Osteocyte (in vitro differentiated cells): ENCODE results near the gene CBX3. TPM values are rescaled to one million over a fixed set of nuclear protein-coding genes. Genes with fewer than 3 reads are reported as not detected.
"Not testable (repeated sequence)": the region's sequence is repeated elsewhere in the genome, so short reads cannot be mapped to it uniquely, and the experiment has no call there.

Source experiments
- DNase-seq: peaks from one replicate; pipeline ENCODE4 v3.0.0; 2021; ENCODE audit warnings: mixed read lengths; ENCODE audit not compliant: unreplicated experiment; ENCODE audit errors: extremely low spot score
- H3K27ac Mint-ChIP-seq: one replicate; pipeline ENCODE4 v1.8.0; 2021; ENCODE audit warnings: mild to moderate bottlenecking, mixed read lengths; ENCODE audit not compliant: unreplicated experiment
- H3K27me3 Mint-ChIP-seq: one replicate; pipeline ENCODE4 v1.8.0; 2021; ENCODE audit warnings: mixed read lengths; ENCODE audit not compliant: unreplicated experiment
- H3K36me3 Mint-ChIP-seq: one replicate; pipeline ENCODE4 v1.8.0; 2021; ENCODE audit warnings: mixed read lengths; ENCODE audit not compliant: unreplicated experiment
- H3K4me1 Mint-ChIP-seq: one replicate; pipeline ENCODE4 v1.8.0; 2021; ENCODE audit warnings: mixed read lengths; ENCODE audit not compliant: unreplicated experiment
- H3K4me3 Mint-ChIP-seq: one replicate; pipeline ENCODE4 v1.8.0; 2021; ENCODE audit warnings: mild to moderate bottlenecking, moderate library complexity, mixed read lengths; ENCODE audit not compliant: unreplicated experiment
- H3K9me3 Mint-ChIP-seq: one replicate; pipeline ENCODE4 v1.8.0; 2021; ENCODE audit warnings: mixed read lengths; ENCODE audit not compliant: unreplicated experiment
- total RNA-seq: library from RNA; stranded (reverse); gene quantifications from 2 replicates; pipeline ENCODE4 v1.2.1, GENCODE V29; 2021
- TF ChIP-seq, protein P1 (sequence below): fragments of 200-600 bp; sonication (generic); IDR thresholded peaks from 2 replicates; pipeline ENCODE4 v1.5.0; 2021; ENCODE audit warnings: antibody characterized with exemption, mild to moderate bottlenecking, moderate library complexity

Gene CBX3
- total RNA-seq, 1 donor from 2014 or later: 133 TPM

DNA sequence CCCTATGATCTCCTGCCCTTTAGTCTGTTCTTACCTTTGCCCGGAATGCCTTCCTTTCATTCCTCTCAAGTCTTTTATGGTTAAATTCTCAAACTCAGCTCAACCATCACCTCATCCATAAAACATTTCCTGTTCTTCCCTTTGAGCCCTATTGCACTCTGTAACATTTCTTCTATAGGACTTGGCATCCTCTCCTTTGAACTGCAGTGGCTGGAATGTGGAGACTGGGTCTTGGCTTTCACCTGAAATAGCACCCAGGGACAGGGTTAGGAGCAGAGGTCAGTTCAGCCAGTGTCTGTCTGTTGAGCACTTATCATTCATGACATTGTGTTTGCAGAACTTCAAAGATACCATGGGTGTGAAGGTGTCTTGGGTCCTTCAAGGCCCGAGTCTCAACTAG, 42.3 kb upstream of the CBX3 start:
- no peak overlapping the region for H3K4me3 Mint-ChIP-seq
- TF ChIP-seq, protein P1, sequence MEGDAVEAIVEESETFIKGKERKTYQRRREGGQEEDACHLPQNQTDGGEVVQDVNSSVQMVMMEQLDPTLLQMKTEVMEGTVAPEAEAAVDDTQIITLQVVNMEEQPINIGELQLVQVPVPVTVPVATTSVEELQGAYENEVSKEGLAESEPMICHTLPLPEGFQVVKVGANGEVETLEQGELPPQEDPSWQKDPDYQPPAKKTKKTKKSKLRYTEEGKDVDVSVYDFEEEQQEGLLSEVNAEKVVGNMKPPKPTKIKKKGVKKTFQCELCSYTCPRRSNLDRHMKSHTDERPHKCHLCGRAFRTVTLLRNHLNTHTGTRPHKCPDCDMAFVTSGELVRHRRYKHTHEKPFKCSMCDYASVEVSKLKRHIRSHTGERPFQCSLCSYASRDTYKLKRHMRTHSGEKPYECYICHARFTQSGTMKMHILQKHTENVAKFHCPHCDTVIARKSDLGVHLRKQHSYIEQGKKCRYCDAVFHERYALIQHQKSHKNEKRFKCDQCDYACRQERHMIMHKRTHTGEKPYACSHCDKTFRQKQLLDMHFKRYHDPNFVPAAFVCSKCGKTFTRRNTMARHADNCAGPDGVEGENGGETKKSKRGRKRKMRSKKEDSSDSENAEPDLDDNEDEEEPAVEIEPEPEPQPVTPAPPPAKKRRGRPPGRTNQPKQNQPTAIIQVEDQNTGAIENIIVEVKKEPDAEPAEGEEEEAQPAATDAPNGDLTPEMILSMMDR: no peak
- DNase-seq: no peak
- H3K4me1 Mint-ChIP-seq: peaks cover 16% of the 10 kb centered on the region
- H3K27ac Mint-ChIP-seq: no peak overlapping the region
- H3K9me3 Mint-ChIP-seq: no peaks in the 10 kb centered on the region
- H3K36me3 Mint-ChIP-seq: no peaks in the 10 kb centered on the region
- H3K27me3 Mint-ChIP-seq: peaks cover 5% of the 10 kb centered on the region

DNA sequence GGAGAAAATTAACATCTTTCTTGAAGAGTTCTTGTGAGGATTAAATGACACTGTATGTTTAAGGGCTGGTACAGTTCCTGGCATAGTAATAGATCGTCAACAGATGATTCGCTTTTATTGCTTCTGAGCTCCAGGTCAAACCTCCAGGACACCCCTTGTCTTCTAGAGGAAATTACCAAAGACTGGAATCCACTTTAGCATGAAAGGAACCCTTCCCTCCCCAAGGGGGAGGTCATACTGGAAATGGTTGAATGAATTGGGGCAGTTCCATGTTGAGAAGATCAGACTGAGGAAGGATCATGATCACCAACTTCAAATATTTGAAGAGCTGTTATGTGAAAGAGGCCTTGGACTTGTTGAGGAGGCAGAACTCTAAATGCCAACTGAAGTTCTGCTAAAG, 40.6 kb upstream of the CBX3 start:
- Mint-ChIP-seq H3K4me1 (peaks cover 11% of the 10 kb centered on the region), H3K9me3 (no peaks in the 10 kb centered on the region), H3K36me3 (no peaks in the 10 kb centered on the region), H3K4me3 (no peak overlapping the region), H3K27me3 (peaks cover 5% of the 10 kb centered on the region), H3K27ac (no peak overlapping the region)
- no peak for DNase-seq
- TF ChIP-seq, protein P1: no peak

DNA sequence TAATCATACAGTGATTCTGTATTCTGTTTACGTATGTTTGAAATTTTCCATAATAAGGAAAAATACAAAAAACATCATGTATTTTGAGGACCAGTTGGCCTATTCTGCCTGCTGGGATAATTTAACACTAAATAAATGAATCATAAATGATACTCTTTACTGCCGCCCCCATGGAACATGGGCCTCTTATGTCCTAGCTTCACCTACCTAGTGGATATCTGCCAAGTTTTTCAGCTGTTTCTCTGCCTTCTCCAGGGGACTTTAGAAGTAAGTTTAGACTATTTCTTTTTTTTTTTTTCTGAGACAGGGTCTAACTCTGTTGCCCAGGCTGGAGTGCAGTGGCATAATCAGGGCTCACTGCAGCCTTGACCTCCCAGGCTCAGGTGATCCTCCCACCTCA, 39.1 kb upstream of the CBX3 start:
- no peaks in the 10 kb centered on the region for H3K4me1 Mint-ChIP-seq
- peaks cover 5% of the 10 kb centered on the region for H3K27me3 Mint-ChIP-seq
- TF ChIP-seq, protein P1: no peak
- H3K9me3 Mint-ChIP-seq: no peaks in the 10 kb centered on the region
- no peak overlapping the region for H3K4me3 Mint-ChIP-seq
- no peak overlapping the region for H3K27ac Mint-ChIP-seq
- DNase-seq: no peak
- H3K36me3 Mint-ChIP-seq: no peaks in the 10 kb centered on the region

DNA sequence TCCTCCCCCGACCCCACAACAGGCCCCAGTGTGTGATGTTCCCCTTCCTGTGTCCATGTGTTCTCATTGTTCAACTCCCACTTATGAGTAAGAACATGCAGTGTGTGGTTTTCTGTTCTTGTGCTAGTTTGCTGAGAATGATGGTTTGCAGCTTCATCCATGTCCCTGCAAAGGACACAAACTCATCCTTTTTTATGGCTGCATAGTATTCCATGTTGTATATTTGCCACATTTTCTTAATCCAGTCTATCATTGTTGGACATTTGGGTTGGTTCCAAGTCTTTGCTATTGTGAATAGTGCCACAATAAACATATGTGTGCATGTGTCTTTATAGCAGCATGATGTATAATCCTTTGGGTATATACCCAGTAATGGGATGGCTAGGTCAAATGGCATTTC, 37.7 kb upstream of the CBX3 start:
- not testable (repeated sequence) for H3K4me3 Mint-ChIP-seq, H3K36me3 Mint-ChIP-seq, H3K27me3 Mint-ChIP-seq, H3K4me1 Mint-ChIP-seq, DNase-seq, H3K27ac Mint-ChIP-seq, H3K9me3 Mint-ChIP-seq

DNA sequence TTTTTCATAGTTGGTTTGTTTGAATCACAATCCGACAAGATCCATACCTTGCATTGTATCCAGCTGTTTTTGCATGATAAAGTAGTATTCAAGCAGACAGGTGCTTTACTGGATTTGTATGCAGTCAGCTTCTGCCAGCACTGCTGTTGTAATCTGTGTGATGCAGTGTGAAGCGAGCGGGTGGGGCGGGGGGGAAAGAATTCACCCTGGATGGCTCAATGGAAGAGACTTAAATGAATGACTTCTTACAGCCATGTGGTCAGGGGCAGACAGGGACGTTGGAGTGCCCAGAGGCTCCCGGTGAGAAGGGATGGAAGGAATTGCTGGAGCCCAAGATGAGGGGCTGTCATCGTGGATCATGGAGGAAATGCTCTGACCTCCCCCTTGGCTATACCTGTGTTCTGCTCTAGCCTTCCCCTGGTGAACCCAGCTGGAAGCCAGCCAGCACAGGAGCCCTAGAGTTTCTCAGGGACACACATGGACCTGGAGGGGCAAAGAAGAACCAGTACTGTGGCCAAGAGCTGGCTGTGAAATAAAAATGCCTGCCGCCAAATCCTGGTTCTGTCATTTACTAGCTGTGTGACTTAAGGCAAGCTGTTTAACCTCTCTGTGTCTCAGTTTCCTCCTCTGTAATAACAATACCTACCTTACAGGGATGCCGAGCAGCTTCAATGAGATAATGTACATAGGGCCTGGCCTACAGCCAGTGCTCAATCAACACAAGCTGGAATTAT, 35.4 kb upstream of the CBX3 start:
- no peak overlapping the region for H3K27ac Mint-ChIP-seq
- H3K4me3 Mint-ChIP-seq: no peak overlapping the region
- H3K27me3 Mint-ChIP-seq: no peaks in the 10 kb centered on the region
- no peak for DNase-seq
- H3K4me1 Mint-ChIP-seq: no peaks in the 10 kb centered on the region
- H3K9me3 Mint-ChIP-seq: no peaks in the 10 kb centered on the region
- H3K36me3 Mint-ChIP-seq: no peaks in the 10 kb centered on the region
- TF ChIP-seq, protein P1: no peak
